SKM-1 treated with dmso at 0.1 percent for 144 hours (cell line): ENCODE results near the gene PTX3.
A peak's percentile ranks its signal among the peaks of the same experiment; 100 is the strongest.

Experiments used
- DNase-seq: peaks from one replicate; lab custom pipeline; 2025; ENCODE audit not compliant: unreplicated experiment; lab: John Stamatoyannopoulos, UW

PTX3 gene

GRCh38 chr3:157420606-157421130 is 16.0 kb upstream of the PTX3 start:
- no peak for DNase-seq

GRCh38 chr3:157423337-157423736 is 13.3 kb upstream of the PTX3 start:
- no peak for DNase-seq

- DNase-seq: no peak
Measured at GRCh38 chr3:157427901-157428300, 8.7 kb upstream of the PTX3 start.

GRCh38 chr3:157428853-157429252 is 7.8 kb upstream of the PTX3 start:
- DNase-seq: no peak

GRCh38 chr3:157429708-157430107 is 6.9 kb upstream of the PTX3 start:
- DNase-seq: no peak

GRCh38 chr3:157438194-157438730 is 1.6 kb downstream of the PTX3 start:
- DNase-seq: no peak

GRCh38 chr3:157441102-157441624 is 4.5 kb downstream of the PTX3 start:
- no peak for DNase-seq

- DNase-seq: no peak
Measured at GRCh38 chr3:157442729-157443128, 6.1 kb downstream of the PTX3 start.

GRCh38 chr3:157443905-157444796 is 7.5 kb downstream of the PTX3 start:
- DNase-seq: peak; percentile 53

GRCh38 chr3:157444797-157445184 is 8.1 kb downstream of the PTX3 start:
- no peak for DNase-seq

GRCh38 chr3:157445857-157446256 is 9.2 kb downstream of the PTX3 start:
- DNase-seq: peak; percentile 73

GRCh38 chr3:157447026-157447694 is 10.5 kb downstream of the PTX3 start:
- peak; percentile 40 for DNase-seq

GRCh38 chr3:157452097-157452496 is 15.4 kb downstream of the PTX3 start:
- DNase-seq: peak; percentile 70

GRCh38 chr3:157453824-157454223 is 17.2 kb downstream of the PTX3 start:
- DNase-seq: no peak

GRCh38 chr3:157459706-157460105 is 23.1 kb downstream of the PTX3 start:
- DNase-seq: no peak

- no peak for DNase-seq
Measured at GRCh38 chr3:157460253-157460652, 23.6 kb downstream of the PTX3 start.

- no peak for DNase-seq
Measured at GRCh38 chr3:157463816-157464215, 27.2 kb downstream of the PTX3 start.

GRCh38 chr3:157464321-157464720 is 27.7 kb downstream of the PTX3 start:
- DNase-seq: no peak

- DNase-seq: no peak
Measured at GRCh38 chr3:157465741-157466140, 29.1 kb downstream of the PTX3 start.

GRCh38 chr3:157467200-157467599 is 30.6 kb downstream of the PTX3 start:
- no peak for DNase-seq

- peak; percentile 56 for DNase-seq
Measured at GRCh38 chr3:157469561-157470294, 33.1 kb downstream of the PTX3 start.
